GM23248 (cell line): Measurements from ENCODE around the gene COPS8.

Experiments
- EZH2 ChIP-seq: fragments of 200-600 bp; sonication (generic); IDR thresholded peaks from 2 replicates; pipeline ENCODE4 v1.6.1; 2018; ENCODE audit warnings: antibody characterized with exemption, mild to moderate bottlenecking; ENCODE audit not compliant: insufficient read depth, poor library complexity, severe bottlenecking
- EZH2phosphoT487 ChIP-seq: fragments of 200-600 bp; sonication (generic); IDR thresholded peaks from 2 replicates; pipeline ENCODE4 v1.6.1; 2018; ENCODE audit warnings: antibody characterized with exemption, moderate library complexity, mild to moderate bottlenecking, low read depth; ENCODE audit not compliant: insufficient read depth

DNA sequence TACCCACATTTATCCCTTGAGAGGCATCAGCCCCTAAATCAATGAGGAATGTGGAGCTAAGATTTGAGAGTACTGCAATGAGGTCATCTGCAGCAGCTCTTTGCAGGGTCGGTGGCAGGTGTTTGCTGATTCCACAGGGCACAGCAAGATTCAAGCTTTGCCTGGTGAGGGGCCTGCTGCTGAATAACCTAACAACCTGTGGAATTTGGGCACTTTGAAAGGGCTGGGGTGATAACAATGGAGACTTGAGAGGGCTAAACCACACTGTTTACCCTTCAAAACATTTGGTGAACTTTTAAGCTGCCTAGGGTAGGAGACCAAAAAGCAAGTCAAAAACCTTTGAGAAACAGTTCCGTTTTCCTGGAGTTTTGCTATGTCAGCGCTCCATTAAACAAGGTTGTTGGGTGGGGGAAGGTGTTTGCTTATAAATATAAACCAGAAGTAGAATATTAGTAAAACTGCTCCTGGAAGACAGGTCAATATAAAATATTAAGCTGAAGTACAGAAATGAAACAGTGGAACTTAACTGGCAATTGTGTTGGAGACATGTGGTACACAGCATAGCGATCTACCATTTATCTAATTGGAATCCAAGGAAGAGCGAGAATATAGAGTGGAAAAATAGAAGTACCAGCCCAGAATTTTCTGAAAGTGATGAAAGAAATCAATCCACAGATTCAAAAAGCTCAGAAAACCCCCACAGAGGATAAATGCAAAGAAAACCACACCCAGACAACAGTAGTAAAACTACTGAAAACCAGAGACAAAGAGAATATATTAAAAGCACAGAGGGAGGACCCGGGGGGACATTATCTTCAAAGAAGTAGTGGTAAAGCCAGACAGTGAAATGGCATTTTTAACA, 15.7 kb downstream of the COPS8 start:
- TF ChIP-seq EZH2 (no peak), EZH2phosphoT487 (no peak)
